NCI-H187 (cell line): Measurements from ENCODE around the gene GALNT6.

Experiments
- DNase-seq, 2 experiments: peaks; one replicate each; lab custom pipeline; 2025; lab: John Stamatoyannopoulos, UW

GALNT6 gene

DNA sequence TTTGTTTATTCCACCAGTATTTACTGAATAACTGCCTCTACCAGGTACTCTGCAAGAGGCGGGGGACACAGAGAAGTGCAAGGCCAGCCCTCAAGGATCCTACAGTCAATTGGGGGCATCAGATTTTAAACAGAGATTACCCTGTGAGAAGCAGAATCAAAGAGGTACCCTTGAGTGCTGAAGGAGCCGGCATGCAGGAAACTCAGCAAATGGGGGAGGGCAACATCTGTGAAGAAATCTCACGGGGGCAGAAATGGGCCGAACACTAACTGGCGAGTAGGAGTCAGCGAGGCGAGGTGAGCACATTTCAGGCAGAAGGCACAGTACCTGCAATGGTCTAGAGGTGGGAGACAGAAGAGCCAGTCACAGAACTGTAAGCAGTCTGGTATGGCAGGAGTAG is 9.0 kb downstream of the GALNT6 start:
- DNase-seq: no peak

DNA sequence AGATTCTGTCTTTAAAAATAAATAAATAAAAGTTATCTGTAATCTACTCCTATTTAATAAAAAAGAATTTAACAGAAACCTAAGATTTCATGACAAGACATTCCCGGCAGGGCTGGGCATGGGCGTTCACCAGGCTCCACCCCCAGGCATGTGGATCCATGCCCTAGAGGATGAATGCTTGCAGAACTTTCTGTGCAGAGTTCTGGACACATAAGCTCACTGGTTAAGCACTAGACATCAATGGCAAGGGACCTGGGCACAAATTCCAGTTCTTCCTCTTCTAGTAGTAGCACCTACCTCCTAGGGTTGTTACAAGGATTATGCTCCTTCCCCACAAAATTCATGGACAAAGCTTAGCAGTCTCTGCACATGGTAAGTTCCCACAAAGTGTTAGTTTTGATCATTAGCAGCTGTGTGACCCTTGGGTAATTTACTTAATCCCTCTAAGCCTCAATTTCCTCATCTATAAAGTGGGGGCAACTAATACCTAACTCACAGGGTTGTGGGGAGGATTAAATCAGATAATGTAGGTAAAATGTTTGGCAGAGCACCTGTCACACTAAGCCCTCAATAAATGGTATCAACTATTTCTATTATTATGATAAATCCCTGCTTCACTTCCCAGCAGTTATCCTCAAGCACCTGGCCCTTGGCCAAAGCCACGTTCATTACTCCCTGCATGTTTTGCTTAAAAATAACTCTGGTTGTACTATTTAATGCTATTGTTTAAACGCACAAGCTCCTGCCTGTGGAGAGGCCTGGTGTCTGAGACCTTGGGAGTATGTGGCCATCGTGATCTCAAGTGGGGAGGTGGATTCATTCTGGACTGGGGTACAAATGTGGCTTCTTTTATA is 9.8 kb downstream of the GALNT6 start:
- no peak for DNase-seq

DNA sequence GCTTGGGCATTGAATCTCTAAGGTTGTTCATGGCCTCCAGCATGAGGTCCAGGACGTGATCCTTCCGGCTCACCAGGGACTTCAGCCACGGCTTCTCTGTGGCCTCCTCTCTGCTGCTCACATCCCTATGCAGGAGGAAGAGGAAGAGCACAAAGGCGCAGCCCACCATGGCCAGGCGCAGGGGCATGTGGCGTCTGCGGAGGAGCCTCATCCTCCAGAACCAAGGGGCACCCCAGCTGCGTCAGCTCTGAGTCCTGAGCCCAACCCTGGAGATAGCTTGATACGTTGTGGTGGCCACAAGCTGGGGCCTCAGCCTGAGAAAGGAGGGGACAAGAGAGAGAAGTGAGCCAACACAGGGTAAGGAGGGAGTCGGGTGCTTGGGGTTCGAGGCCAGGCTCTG is 11.6 kb downstream of the GALNT6 start:
- DNase-seq: no peak

GRCh38 chr12:51378749-51379148 is 12.5 kb downstream of the GALNT6 start:
- no peak for DNase-seq

DNA sequence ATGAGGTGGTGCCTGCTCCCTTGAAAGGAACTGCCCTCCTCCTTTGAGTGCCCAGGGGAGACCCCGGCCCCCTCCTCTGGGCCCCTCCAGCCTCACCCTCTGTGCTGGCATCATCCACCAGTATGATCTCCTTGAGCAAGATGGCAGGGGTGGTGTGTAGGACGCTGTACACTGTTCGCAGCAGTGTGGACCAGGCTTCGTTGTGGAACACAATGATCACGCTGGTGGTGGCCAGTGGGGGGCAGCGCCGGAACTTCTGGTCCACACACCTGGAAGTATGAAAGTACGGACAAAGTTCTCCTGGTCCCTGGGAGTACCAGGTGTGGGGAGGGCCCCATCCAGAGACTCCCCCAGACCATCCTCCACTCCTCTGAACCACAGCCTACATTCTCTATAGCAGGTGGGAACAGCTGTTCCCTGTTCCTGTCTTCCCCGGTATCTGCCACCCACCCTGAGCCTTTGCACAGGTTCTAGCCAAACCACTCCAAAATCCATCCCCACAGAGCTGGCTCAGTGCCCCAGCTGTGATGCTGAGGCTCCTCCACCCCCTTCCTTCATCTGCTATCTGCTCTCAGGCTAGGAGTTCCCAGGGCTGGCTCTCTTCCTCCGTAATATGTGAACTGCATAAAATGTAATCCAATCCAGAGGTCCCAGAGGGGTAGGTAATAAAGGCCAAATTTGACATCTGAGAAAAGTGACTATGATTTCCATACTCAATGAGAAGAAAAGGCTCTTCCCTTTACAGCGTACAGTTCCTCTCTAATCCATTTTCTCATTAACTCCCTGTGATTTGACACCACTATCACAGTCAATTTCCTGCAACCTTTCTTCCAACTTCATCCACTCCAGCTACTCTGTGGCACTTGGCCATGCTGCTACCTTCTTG is 13.9 kb downstream of the GALNT6 start:
- DNase-seq: peak; percentile 44 to 82

DNA sequence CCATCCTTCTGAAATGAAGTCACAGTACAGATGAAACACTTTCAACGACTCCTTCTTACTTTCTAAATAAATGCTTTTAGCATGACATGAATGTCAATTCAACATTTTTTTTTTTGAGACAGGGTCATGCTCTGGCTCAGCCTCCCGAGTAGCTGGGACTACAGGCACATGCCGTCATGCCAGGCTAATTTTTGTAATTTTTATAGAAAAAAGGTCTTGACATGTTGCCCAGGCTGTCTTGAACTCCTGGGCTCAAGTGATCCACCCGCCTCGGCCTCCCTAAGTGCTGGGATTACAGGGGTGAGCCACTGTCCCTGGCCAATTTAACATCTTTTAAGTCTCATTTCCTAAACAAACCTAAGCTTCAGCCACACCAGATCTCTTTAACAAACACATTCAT is 16.4 kb downstream of the GALNT6 start:
- no peak for DNase-seq

DNA sequence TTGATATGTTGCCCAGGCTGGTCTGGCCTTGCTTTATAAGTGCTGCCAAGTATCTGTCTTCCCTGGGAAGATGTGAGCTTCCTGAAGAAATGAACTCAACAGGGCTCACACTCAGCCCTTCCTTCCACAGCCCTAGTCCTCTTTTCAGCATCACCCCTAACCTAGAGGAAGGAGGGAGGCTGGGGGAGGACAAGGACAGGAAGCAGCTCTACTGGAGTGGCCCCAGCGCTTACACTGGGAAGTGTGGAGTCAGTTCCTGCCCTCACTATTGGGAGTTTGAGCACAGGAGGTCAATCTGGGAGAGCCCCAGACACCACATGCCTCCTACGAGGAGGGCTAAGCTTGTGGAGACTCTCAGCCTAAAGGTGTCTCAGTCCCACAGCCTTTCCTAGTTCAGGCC is 16.8 kb downstream of the GALNT6 start:
- no peak for DNase-seq

DNA sequence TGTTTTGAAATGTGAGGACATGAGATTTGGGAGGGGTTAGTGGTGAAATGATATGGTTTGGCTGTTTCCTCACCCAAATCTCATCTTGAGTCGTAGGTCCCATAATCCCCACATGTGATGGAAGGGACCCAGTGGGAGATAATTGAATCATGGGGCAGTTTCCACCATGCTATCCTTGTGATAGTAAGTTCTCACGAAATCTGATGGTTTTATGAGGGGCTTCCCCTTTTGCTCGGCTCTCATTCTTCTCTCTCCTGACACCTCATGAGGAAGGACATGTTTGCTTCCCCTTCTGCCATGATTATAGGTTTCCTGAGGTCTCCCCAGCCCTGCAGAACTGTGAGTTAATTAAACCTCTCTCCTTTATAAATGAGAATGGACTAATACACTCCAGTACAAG is 18.0 kb downstream of the GALNT6 start:
- no peak for DNase-seq

GRCh38 chr12:51372021-51372420 is 19.2 kb downstream of the GALNT6 start:
- no peak for DNase-seq

DNA sequence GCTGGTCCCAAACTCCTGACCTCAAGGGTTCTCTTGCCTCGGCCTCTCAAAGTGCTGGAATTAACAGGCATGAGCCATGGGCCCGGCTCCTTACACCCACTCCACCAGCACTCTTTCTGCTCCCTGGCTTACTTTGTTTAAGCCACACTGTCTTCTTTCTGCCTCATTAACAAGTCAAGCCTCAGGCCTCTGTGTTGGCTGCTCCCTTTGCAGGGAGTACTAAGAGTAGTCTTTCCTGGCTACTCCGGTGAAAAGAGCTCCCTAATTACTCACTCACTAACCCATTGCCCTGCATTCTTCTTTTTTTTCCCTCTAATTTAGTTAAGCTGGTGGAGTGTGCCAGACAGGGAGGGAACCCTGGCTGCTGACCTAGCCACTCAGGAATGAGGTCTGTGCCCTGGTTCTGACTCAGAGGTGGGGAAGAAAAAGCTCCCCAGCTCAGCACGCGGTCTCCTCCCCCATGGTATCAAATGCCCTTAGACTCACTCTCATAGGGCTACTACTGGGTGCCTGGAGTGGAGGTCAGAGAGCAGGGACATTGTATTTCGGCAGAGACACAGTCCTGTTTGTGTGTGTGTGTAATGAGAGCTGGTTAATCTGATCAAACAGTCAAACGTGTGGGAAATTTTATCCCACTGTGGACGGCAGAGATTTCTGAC is 19.8 kb downstream of the GALNT6 start:
- peak; percentile 62 to 72 for DNase-seq

DNA sequence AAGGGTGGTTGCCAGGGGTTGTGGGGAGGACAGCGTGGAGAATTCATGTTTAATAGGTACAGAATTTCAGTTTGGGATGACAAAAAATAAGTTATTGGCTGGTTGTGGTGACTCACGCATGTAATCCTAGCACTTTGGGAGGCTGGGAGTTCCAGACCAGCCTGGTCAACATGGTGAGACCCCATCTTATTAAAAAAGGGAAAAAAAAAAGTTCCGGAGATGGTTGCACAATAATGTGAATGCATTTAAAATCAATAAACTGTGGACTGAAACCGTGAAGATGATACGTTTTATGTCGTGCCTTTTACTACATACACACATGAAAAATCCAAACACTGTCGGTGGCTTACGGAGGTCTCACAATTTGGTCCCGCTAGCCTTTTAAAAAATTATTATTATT is 20.5 kb downstream of the GALNT6 start:
- no peak for DNase-seq

- no peak for DNase-seq
Observed at GRCh38 chr12:51369581-51369980, 21.6 kb downstream of the GALNT6 start.

DNA sequence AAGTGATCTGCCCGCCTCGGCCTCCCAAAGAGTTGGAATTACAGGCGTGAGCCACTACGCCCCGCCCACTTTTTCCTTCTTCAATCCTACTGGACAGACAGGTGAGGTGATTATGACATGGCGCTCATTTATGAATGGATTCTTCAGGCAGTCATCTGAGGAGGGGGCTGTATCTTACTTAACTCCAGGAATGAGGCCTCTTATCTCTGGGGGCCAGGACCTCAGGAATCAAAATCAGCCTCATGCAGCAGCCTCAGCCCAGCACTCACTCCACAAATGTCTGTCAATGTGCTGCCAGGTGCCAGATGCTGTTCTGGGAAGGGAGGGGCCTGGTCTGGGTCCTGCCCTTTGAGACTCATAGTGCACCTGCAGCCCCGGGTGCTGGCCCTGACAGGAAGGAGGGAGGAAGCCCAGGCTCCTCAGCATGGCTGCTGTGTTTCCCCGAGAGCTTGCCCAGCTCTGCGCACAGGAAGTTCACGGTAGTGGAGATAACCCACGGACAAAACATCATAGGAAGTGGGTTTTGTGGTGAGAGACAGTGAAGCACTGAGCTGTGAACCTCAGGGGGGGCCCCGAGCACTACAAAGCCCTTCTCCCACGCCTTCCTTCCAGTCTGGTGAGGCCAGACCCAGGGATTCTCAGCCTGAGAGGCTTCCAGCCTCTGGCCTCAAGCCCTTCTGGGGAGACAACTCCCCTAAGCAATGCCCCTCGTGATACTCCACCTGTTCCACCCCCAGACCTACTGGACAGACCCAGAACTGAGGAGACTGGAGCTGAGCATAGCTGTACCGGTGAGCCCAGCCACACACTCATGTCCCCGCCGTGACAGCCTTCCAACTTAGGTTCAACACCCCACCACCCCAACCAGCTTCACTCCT is 22.3 kb downstream of the GALNT6 start:
- DNase-seq: peak in 1 of 2 experiments; percentile 54

DNA sequence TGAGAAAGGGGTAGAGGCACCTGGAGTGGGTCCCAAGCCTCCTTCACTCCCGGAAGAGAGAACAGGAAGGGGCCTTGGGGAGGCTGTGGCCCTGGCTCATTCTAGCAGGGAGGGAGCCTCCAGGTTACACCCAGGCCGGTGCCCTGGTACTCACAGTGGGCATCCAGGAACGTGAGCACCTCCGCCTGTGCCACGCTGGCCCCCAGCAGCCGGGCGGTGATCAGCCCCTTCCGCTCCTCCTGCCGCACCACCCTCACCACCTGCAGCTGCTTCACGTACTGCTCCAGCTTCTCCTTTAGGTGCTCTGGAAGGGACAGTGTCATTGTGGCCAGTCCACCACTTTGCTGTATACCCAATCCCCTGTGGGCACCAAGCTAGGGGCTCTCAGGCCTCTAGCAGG is 25.9 kb downstream of the GALNT6 start:
- DNase-seq: no peak

- DNase-seq: no peak
Observed at GRCh38 chr12:51364001-51364400, 27.2 kb downstream of the GALNT6 start.

DNA sequence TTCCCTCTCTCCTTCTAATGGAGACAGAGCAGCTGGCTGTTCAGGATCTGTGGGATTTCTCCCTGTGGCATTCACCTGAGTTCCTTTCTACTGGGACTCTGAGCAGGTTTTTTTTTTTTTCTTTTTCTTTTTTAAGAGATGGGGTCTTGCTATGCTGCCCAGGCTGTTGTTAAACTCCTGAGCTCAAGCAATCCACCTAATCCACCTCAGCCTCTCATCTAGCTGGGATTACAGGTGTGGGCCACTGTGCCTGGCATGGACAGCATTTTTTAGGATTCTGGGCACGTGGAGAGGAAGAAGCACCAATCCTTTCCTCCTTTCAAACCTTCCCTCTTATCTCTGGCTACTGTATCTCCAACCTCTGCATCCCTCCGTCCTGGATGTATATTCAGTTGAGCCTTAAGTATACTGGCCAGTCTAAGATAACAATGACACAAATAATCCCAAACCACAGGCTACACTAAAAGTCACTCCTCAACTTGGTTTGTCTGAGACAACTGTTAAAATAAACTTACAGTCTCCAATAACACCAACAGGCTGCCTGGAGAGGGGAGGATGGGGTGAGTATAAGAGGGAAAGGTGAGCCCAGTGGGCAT is 28.4 kb downstream of the GALNT6 start:
- DNase-seq: no peak

DNA sequence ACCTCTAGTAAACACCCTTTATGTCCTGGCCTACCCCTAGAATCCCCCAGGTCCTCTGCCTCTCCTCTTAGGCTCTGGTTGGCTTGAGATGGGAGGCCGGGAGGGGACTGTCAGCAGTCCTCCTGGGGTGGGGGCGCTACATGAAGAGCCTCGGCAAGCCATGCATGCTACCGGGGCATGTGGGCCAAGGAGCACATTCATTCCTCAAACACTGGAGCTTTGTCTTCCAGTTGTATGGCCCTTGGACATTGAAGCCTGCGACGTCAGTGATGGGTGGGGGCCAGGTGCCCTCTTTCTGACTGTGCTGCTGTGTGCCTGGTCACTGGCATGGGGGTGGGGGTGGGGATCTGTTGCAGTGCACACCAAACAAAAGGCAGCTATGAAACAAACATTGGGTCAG is 28.9 kb downstream of the GALNT6 start:
- DNase-seq: no peak

DNA sequence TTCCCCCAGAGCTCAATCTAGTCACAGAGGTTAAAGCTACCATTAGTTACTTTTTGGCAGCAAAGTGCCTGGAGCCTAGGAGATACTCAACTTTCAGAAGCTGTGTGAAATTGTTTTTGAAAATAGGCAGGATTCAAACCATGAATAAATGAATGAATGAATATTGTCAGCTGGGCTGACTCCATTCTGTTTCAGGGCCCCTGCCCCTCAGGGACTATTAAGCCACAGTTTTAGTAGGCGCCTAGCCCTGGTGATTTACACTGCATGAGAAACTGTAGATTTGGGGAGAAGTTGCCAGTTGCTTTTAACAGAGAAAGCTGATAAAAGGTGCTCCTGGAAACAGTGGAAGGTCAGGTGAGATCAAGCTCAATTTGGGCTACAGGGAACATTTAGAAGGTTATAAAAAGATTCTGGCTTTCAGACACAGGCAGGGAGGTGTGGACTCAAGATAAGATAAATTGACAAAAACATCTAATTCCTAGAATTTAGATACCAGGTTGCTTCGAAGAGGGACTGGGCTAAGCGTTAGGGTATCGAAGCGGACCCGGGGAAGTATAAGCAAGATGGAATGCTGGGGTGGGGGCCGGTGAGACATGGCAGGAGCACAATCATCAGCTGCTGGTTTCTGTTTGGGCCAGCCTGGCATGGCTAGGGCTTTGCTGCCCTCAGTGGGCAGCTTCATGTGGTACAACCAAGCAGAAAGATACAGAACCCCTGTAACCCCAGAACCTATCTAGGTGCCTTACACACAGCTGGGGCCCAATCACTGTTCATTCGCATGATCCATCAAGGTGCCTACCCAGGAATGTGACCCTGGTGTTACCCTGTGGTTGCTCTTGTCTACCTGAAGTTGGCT is 29.8 kb downstream of the GALNT6 start:
- DNase-seq: no peak

GRCh38 chr12:51360315-51360714 is 30.9 kb downstream of the GALNT6 start:
- DNase-seq: no peak

- DNase-seq: no peak
Observed at GRCh38 chr12:51359851-51360250, 31.4 kb downstream of the GALNT6 start.
